HG03571 (cell line): ENCODE data around the gene MYH6.

Experiments
- ATAC-seq: cut with Tn5 transposase; IDR thresholded peaks from one replicate; pipeline ENCODE4 v1.9.1; 2021; ENCODE audit not compliant: unreplicated experiment

MYH6 gene

GRCh38 chr14:23339506-23340268 lies 68.4 kb downstream of the MYH6 start:
- ATAC-seq = no peak

GRCh38 chr14:23335623-23336022 lies 72.5 kb downstream of the MYH6 start:
- no peak for ATAC-seq
